HCEC 1CT (cell line): ENCODE results near the gene LY86.
A peak's percentile ranks its signal among the peaks of the same experiment; 100 is the strongest.
"Not testable (repeated sequence)": the region's sequence is repeated elsewhere in the genome, so short reads cannot be mapped to it uniquely, and the experiment has no call there.

Experiments
- DNase-seq: peaks from one replicate; pipeline ENCODE4 v3.0.0-alpha.2; 2017

Gene LY86

DNA sequence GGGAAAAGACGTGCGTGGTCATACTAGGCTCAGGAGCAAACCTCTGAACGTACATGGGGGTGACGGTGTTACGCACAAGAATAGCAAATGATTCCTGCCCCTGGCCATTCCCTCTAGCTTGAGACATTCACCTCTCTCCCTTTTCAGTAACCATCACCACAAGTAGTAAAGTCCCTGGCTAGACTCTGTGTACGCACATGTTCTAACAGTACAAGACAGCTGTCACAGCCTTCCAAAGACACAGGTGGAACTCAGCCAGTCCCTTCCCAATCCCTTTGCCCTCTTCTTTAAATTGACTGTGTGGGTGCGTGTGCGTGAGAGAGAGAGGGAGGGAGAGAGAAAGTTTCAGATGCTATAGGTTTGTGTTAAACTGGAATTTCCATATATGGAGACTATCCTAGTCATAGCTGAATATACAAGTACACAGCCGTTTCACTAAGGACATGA is 67.3 kb downstream of the LY86 start:
- DNase-seq: no peak

DNA sequence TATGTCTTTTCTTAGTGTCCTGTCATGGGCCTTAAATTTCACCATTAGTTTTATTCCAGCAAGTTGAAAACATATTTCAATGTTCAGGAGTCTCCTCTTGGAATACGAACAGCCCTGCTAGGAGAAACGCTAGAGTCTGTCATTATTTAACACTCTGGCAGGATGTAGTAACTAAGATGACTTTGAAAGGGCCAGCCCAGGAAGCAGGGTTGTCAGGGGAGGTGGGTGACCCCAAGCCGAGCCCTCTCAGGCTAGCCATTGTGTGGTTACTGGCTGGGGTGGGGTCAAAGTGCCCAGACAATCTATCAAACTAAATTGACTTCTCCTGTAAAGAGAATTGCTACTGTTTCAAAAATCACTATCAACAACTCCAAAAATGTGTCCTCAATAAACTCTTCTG is 67.8 kb downstream of the LY86 start:
- DNase-seq: no peak

DNA sequence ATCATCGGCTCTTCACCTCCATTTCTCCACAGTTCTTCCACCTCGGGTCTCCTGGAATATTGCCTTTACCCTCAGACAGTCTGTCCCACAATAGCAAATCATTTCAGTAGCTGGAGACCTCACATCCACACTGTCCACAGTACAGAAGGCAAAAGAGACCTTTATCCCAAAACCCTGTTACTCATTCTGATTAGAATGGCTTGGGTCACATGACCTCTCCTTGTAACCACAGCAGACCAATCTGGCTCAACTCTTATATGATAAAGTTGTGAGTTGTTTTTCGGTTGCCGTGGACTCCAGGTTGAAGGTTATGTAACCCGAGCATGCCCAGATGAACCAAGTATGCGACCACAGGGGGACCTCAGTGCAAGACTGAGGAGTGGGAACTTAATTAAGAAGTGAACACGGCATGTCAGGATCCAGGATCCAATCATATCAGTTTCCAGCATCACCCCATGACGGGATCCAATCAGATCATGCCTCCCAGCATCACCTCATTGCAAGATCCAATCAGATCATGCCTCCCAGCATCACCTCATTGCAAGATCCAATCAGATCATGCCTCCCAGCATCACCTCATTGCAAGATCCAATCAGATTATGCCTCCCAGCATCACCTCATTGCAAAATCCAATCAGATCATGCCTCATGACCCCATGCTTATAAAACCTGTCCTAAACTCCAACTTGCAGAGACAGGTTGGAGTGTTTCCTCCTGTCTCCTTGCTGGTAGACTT is 68.7 kb downstream of the LY86 start:
- no peak for DNase-seq

DNA sequence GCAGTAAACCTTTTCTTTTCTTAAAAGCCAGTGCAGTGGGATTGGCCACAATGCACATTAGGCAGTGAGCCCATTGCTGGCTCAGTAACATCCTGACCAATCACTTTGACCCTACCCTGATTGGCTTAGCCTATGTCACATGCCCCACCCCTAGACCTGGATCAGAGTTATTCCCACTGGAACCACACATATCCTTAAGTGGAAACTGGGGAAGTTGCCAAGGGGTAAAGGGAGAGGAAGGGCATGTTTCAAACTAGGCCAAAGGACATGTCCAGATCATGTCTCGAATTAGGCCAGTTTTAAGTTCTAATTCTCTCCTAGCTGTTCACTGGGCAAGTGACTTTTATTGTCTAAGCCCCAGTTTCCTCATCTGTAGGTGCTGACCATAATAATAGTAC is 69.3 kb downstream of the LY86 start:
- DNase-seq: no peak

DNA sequence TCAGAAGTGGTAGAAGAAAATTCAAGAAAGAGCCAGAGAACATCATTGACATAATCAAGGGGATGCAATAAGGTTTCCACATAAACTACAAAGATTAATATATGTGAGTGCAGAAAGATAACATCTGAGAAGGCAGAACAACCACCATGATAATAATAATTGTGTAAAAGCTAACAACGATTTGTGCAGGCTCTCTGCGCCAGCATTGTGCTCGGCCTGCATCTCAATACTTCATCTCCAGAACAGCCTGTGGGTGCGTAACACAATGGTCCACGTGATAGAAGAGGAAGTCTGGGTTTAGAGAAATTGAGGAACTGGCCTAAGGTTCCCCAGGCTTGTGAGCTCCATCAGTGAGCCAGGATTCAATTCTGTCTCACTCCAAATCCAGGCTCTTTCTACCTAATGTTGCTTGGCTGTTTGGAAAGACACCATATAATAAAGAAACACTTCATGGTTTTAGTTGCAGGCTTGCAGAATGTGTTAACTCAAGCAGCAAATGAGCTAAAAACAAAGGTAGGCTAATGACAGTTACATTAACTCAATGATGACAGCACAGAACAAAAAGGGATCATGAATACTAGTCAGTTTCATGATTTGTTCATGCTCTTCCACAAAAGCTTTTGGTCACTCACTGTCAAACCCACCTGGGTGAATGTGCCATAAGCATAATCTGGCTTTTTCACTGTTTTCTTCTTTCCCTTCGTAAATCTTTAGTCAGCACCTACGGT is 71.2 kb downstream of the LY86 start:
- DNase-seq: no peak

DNA sequence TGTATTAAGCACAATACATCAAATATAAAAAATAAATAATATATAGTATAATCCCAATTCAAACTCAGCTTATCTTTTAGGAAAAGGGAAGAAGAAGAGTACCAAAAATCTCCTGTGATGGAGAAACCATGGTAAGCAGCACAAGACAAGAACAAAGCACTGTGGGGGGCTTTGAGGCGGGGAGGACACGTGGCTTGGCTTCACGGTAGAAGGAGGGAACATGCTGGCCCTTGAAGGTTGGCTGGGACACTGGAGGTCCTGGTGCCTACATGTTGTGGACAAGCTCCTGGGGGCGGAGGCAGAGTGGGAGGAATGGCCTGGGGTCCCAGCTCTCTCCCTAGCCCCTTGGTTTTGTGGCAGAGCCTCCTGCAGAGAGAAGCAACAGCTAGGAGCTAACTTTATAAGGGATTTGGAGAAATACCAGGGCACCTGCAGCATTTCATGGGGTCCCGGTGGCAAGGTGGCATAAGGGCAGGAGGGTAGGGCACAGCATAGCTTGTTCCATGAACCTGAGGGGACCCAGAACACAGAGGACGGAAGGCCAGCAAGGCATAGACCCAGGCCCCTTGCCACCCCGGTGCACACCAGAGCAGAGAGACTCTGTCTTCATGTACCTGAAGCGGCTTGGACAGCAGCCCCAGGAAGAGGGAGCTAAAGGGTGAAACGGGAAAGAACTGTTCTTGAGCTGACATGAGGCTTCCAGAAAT is 72.0 kb downstream of the LY86 start:
- no peak for DNase-seq

DNA sequence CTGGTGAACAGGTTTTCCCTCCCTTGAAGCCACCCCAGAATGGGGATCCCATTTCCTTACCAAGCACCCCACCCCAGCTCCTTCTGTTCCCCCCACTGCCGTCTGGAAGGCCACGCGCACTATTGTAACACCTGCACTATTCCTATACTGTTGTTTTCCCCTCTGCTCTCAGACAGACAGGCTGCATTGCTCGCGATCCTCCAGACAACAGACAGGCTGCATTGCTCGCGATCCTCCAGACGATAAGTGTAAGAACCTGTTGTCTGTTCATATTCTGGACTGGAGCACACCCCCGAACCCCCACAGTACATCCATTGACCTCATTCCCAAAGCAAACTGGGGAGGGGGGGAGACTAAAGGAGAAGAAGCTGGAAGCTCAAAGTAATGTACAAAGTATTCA is 72.7 kb downstream of the LY86 start:
- DNase-seq: no peak

DNA sequence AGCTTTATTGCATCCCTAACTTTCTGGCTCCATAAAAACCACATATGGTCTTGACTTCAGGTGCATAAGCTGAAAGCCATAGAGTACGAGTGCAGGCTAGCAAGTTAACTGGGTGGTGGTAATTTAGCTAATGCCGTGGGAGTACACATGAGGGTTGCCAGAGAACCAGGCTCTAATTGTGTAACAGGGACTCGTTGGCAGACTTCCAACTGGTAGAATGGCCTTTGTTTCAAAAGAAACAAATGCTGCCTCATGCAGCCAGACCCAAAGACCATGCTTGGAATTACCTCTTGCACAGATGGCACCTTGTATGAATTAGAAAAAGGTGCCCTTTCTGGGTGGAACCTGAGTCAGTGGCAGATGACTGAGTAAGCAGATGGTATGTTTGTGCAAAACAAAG is 73.2 kb downstream of the LY86 start:
- no peak for DNase-seq

DNA sequence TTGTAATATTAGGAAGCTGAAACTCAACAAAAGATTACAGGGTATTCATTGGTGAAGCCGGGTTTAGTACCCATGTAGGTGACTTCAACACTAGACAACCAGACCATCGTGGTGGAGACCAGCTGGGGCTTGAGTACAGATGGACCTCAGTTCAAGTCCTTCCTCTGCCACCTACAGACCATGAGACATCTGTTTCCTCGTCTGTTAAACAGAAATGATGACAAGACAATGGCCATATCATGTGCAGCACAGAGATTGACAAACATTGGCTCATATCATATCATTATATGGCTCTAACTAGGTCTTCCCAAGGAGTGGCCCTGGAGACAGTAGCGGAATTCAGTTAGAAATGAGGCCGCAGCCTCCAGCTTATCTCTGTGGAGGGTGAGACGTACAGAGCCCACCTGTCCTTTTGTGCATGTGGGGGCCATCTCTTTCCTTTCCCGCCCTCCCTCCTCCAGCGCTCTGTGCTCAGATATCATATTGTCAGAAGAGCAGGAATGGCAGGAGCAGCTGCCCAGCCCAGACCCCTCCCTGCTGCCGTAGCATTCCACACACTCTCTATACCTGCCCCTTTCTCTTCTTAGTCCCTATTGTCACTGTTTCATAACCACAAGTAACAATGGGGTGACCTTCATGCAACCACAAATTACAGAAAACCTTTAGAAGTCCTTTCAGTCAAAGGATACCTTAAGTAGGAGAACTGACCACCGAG is 75.1 kb downstream of the LY86 start:
- DNase-seq: no peak

DNA sequence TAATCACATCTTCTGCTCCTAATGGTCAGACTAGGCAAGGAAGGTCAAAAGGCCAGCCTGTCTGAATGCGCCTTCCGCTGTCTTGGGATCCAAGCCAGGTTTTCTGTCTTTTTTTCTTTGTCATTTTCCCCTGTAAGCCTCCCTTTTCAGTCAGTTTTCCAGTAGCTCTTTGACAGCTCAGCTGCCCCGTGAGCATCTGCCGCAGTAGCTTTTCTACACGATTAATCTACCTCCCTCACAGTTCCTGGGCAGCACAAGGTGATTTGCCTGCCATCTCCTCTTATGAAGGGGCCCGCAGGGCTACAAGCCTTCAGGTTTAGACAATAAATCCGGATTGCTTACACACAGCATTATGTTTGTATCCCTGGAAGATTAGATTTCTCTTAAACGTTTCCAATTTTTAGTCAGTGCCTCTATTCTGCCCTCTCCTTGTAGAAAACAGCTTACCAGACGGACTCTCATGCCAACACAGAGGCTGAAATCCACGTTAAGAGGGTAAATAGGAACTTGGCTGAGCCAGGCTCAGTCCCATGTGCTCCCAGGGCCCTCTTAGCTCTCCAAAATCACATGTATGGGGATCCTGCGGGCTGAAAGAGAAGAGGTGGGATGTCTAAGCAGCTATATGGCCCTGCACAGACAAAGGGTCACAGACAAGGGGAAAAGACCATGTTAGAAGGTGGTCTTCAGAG is 77.2 kb downstream of the LY86 start:
- DNase-seq: no peak

DNA sequence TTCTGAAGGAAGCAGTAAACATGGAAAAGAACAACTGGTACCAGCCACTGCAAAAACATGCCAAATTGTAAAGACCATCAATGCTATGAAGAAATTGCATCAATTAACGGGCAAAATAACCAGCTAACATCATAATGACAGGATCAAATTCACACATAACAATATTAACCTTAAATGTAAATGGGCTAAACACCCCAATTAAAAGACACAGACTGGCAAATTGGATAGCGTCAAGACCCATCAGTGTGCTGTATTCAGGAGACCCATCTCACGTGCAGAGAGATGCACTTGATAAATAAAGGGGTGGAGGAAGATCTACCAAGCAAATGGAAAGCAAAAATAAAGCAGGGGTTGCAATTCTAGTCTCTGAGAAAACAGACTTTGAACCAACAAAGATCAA is 81.6 kb downstream of the LY86 start:
- DNase-seq: not testable (repeated sequence)

DNA sequence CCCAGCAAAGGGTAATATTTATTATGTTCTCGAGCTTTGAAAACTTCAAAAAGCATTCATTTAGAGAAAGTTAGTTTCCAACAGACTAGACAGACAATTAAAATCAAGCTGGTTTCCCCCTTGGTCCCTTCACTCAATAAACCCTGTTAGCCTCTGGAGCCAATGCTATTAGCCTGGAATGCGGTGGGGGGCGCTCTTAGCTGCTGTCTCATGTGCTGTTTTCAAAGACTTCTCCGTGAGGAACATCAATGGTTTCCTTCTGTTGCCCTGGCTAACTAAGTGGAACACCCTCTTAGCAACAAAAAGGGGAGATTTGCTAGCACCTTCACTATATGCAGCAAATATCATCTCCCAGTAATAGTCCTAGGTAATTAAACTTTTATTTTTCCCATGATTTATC is 86.4 kb downstream of the LY86 start:
- no peak for DNase-seq

DNA sequence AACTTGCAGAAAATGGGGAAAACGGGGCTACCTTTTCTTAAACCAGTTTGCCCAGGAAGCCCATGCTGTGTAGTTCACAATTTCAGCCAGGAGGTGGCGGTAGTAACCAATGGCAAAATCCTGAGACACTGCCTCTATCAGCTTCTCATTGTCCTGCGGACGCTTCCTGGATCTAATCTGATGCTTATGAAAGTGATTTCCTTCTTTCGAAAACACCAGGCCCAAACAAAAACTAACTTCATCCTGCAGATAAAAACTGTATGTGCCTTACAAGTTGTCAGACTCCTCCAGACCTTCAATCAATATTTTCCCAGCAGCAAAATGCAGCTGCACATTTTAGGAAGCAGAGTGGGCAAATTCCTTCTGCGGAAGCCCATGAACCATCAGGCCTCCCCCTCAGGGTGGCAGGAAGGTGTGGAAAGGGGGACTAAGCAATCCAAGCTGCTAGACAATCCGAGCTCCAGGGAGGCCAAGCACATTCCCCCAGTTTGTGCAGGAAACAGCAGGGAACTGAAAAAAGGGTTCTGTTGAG is 88.5 kb downstream of the LY86 start:
- peak; percentile 37 for DNase-seq

DNA sequence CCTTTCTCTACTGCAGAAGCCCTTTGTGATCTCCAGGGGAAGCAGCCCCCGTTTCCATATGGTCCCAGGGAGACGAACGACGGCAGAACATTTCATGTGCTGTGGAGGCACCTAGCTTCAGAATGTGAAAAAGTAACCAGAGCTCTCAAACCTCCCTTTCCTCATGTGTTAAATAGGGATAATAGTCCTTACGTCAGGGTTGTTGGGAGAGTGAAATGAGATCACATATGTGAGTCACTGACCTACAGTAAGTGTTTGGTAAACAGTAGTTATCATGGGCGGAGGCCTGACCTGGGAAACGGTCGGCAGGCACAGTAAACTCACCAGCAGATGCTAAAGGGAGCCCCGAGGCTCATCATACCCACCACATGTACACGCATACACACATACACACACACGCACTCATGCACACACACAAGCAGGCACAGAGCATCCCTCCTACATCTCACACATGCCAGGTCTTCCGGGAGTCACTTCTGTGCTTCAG is 89.7 kb downstream of the LY86 start:
- peak; percentile 16 for DNase-seq

DNA sequence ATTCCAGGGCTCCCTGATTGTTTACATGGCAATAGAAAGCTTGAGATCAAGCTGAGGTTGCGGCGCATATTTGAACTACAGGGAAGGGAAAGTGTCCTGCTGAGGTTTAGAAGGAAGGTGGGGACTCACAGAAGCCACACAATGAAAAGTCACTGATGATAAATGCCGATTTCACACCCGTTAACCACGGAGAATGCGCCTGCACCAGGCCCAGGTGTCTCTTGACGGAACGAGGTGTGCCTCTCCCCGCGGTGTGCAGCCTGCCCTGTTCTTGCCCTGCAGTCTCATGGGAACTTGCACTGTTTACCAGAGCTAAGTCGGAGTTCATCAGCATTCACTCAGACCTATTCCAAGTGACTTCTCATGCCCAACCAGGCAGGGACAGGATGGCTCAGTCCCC is 90.3 kb downstream of the LY86 start:
- no peak for DNase-seq

DNA sequence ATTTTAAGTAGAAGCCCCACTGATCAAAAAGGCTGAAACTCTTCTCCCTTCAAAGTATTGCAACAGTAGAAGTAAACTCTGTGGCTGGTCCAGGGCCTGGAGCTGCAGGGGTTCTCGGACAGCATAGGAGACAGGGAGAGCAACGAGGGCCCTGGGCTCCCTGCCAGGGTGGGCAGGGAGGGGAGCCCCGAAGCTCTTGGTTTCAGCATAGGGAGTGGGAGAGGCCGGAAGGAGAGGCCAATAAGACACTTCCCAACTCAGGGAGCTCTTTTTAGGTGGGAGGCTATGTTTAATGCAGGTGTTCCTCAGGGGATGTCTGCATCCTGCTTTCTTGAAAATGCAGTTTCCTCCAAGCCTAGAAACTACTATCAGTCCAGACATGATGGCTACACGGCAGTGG is 91.1 kb downstream of the LY86 start:
- no peak for DNase-seq

DNA sequence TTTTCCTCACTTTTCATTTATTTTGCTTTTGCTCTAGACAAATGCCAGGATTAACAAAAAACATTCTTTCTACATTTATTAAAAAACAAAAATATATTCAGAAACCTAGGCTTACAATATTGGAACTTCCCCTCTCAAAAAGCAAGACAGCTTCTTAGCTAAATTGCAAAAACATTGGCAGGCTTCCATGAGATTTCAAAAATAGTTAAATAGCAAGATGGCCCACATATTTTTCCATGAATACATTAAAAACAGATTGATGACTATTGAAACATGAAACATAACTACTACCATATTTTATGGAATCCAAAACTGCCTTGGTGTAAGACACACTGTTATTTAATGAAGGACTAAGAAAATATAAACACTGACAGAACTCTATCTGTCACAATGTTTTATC is 92.0 kb downstream of the LY86 start:
- no peak for DNase-seq

DNA sequence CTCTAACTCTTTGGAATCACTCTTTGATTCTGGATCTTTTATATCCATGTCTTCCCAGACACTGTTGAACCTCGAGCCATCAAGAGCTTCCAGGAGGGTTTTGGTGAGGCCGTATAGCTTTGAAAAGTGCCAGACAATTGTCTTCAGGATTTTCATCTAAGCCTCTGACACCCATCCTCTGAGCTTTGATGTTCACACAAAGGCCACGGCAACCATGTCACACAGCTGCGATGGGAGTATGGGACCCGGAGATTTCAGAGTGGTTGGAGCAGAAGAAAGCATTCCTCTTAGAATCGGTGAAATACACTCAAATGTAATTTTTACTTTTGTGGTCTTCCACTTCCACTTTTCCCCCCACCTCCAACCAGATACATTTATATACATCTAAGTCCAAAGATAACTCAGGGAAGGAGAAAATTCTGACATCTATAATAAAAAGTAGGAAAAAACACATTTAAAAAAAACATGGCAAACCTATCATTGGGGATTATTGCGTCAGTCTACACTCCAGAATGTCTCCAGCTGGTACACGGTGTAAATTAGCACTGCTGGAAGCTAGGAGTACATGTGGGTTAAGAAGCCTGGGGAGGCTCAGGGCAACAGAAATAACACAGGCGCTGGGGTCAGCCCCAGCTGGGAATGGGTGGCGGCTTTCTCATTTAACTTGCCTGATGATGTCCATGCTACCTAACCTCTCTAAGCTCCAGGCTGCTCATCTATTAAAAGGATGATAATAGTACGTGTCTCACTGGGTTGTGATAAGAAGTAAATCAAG is 92.7 kb downstream of the LY86 start:
- DNase-seq: no peak

DNA sequence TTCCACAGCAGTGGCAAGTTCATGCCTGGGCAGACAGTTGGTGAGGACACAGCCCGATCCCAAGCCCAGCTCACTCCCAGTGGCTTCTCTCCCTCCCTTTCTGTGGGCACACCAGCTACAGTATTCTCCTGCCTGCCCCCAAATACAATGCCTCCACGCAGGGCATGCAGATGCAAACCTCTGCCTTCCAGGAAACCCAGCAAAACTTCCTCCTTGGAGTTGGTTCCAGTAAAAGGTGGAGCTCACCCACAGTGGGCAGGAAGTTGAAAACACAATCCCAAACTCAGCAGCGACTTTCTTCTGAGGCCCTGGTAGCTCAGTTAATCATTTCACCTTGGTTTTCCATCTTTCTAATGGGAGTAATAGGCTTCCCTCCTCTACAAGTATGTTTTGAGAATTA is 93.7 kb downstream of the LY86 start:
- no peak for DNase-seq

DNA sequence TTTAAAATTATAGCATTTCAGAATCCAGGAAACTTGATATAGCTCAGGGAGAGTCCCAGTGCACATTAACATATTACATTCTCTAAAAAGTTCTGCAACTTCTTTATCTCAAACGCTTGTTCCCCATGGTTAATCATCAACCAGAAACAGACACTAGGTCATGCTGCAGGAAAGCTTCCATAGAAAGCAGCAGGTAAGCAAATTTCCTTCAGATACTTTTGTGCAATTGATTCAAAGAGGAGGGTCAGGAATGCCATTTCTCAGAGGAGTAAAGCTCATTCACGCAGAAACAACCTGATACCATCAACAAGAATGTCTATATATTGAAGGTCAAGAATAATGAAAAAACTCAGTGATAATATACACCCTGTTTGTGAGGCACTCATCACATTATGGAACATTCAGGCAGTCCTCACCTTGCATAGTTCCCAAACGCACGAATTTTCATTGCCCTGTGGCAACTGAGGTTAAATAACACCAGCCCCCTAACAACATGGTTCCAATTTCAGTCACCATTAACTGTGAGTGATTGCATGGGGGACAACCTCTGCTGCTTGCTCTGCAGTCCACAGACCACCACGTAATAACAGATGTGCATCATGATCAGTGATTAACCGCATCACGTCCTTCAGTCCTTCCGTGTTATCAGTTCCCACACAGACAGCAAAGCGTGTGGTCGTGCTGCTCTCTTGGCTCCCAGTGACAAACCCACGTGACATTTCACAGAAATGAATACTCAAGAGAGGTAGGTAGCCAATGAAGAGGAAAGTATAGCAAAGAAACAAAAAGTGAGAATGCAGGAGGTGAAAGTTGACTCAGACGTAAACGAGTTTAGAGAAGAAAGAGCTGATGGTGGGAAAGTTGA is 95.7 kb downstream of the LY86 start:
- DNase-seq: no peak
